ENCODE results near the gene GCNT1.

GCNT1 gene

DNA sequence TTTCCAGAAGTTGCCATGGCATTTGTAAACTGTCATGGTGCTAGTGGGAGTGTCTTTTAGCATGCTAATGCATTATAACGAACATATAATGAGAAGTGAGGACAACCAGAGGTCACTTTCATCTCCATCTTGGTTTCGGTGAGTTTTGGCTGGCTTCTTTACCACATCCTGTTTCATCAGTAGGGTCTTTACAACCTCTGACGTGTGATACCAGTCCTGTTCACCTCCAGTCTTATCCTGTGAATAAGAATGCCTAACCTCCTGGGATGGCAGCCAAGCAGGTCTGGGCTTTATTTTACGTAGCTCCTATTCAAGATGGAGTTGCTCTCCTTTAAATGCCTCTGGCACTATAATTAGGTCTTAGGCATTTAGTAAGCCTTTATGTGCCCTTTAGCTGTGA is 44.3 kb upstream of the GCNT1 start:
- H3K36me3 ChIP-seq (ENCODE audit: insufficient read depth, low read length), result no peaks in the 10 kb centered on the region
- no peaks in the 10 kb centered on the region for H3K27me3 ChIP-seq (ENCODE audit: insufficient read depth, low read length)
- H3K9me2 ChIP-seq (ENCODE audit: low read depth, low read length), result no peaks in the 10 kb centered on the region
- no peak overlapping the region for H3K4me3 ChIP-seq (ENCODE audit: low read depth, low read length, poor library complexity, severe bottlenecking)
- no peak overlapping the region for H3K27ac ChIP-seq (ENCODE audit: low read depth, low read length, poor library complexity, severe bottlenecking)
- no peak for TF ChIP-seq EZH2 (IDR thresholded peaks at IDR 0.05; ENCODE audit: borderline replicate concordance, low read length)
- TF ChIP-seq CTCF (IDR thresholded peaks at IDR 0.05; ENCODE audit: low read length), result no peak
- peaks cover 15% of the 10 kb centered on the region for H3K4me1 ChIP-seq (ENCODE audit: insufficient read depth, low read length, severe bottlenecking)
- no peak overlapping the region for H3K9ac ChIP-seq (ENCODE audit: low read length)
- H3F3A ChIP-seq (ENCODE audit: insufficient read depth, low read length), result no peaks in the 10 kb centered on the region
- peaks cover 8% of the 10 kb centered on the region for H3K9me3 ChIP-seq (ENCODE audit: low read length)
- H4K20me1 ChIP-seq (ENCODE audit: insufficient read depth, low read length), result no peaks in the 10 kb centered on the region
- no peak overlapping the region for H3K4me2 ChIP-seq (ENCODE audit: low read length)
- H3K79me2 ChIP-seq (ENCODE audit: insufficient read depth, low read length), result no peaks in the 10 kb centered on the region
- H2AFZ ChIP-seq (ENCODE audit: low read length), result no peak overlapping the region

DNA sequence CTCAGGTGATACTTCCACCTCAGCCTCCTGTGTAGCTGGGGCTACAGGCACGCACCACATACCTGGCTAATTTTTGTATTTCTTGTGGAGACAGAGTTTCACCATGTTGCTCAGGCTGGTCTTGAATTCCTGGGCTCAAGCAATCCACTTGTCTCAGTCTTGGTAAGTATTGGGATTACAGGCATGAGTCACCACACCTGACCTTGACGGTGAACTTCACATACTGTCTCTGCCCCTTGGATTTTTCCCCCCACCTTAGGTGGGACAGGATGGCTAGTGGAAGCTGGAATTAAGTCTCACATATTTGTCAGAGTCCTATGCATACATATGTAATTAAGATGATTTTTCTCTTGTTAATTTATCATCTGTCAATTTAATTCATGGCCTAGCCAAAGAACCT is 43.8 kb upstream of the GCNT1 start:
- Histone ChIP-seq H3K4me2 (ENCODE audit: low read length) (no peak overlapping the region), H3K27me3 (ENCODE audit: insufficient read depth, low read length) (no peaks in the 10 kb centered on the region), H3K4me3 (ENCODE audit: low read depth, low read length, poor library complexity, severe bottlenecking) (no peak overlapping the region), H3K27ac (ENCODE audit: low read depth, low read length, poor library complexity, severe bottlenecking) (no peak overlapping the region), H3F3A (ENCODE audit: insufficient read depth, low read length) (no peaks in the 10 kb centered on the region), H3K36me3 (ENCODE audit: insufficient read depth, low read length) (no peaks in the 10 kb centered on the region), H3K9me2 (ENCODE audit: low read depth, low read length) (no peaks in the 10 kb centered on the region), H4K20me1 (ENCODE audit: insufficient read depth, low read length) (no peaks in the 10 kb centered on the region), H3K79me2 (ENCODE audit: insufficient read depth, low read length) (no peaks in the 10 kb centered on the region), H3K4me1 (ENCODE audit: insufficient read depth, low read length, severe bottlenecking) (peaks cover 15% of the 10 kb centered on the region), H3K9ac (ENCODE audit: low read length) (no peak overlapping the region), H2AFZ (ENCODE audit: low read length) (no peak overlapping the region), H3K9me3 (ENCODE audit: low read length) (peaks cover 8% of the 10 kb centered on the region)
- TF ChIP-seq EZH2 (IDR thresholded peaks at IDR 0.05; ENCODE audit: borderline replicate concordance, low read length) (no peak), CTCF (IDR thresholded peaks at IDR 0.05; ENCODE audit: low read length) (no peak)

GRCh38 chr9:76415731-76416130 is 43.3 kb upstream of the GCNT1 start:
- no peaks in the 10 kb centered on the region for H3K36me3 ChIP-seq (ENCODE audit: insufficient read depth, low read length)
- TF ChIP-seq CTCF (IDR thresholded peaks at IDR 0.05; ENCODE audit: low read length) (no peak), EZH2 (IDR thresholded peaks at IDR 0.05; ENCODE audit: borderline replicate concordance, low read length) (no peak)
- no peaks in the 10 kb centered on the region for H3K79me2 ChIP-seq (ENCODE audit: insufficient read depth, low read length)
- H3K4me2 ChIP-seq (ENCODE audit: low read length), result no peak overlapping the region
- H3K27ac ChIP-seq (ENCODE audit: low read depth, low read length, poor library complexity, severe bottlenecking), result no peak overlapping the region
- H3K9me3 ChIP-seq (ENCODE audit: low read length), result peaks cover 8% of the 10 kb centered on the region
- no peaks in the 10 kb centered on the region for H4K20me1 ChIP-seq (ENCODE audit: insufficient read depth, low read length)
- peaks cover 15% of the 10 kb centered on the region for H3K4me1 ChIP-seq (ENCODE audit: insufficient read depth, low read length, severe bottlenecking)
- H2AFZ ChIP-seq (ENCODE audit: low read length), result no peak overlapping the region
- no peaks in the 10 kb centered on the region for H3K9me2 ChIP-seq (ENCODE audit: low read depth, low read length)
- H3K9ac ChIP-seq (ENCODE audit: low read length), result no peak overlapping the region
- no peak overlapping the region for H3K4me3 ChIP-seq (ENCODE audit: low read depth, low read length, poor library complexity, severe bottlenecking)
- H3K27me3 ChIP-seq (ENCODE audit: insufficient read depth, low read length), result no peaks in the 10 kb centered on the region
- no peaks in the 10 kb centered on the region for H3F3A ChIP-seq (ENCODE audit: insufficient read depth, low read length)

Measured in OCI-LY1 (cell line).